B cell (primary cell): ENCODE data around the gene ATF6B. TPM values are rescaled to one million over a fixed set of nuclear protein-coding genes. Genes with fewer than 3 reads are reported as not detected.

ENCODE experiments used
- ATAC-seq: fragments of 200-7000 bp; cut with Tn5 transposase; one replicate; pipeline ENCODE4 v1.10.0; 2021; ENCODE audit warnings: low read depth, mild to moderate bottlenecking, moderate number of reproducible peaks, moderate library complexity
- CTCF ChIA-PET: fragments of 350-600 bp; sonication (Branson Sonifier 250); formaldehyde crosslinking; loops from one replicate; lab custom pipeline; 2021; ENCODE audit warnings: antibody characterized with exemption, inconsistent platforms; lab: Charles Lee
- POLR2A ChIA-PET: fragments of 350-600 bp; sonication (Branson Sonifier 250); formaldehyde crosslinking; loops from one replicate; lab custom pipeline; 2021; ENCODE audit warnings: antibody characterized with exemption; lab: Charles Lee
- DNase-seq: peaks from one replicate; pipeline ENCODE4 v3.0.0; 2013
- H2AFZ ChIP-seq: 2 replicates; pipeline ENCODE4 v1.6.1; 2012; ENCODE audit warnings: mild to moderate bottlenecking, low read depth, low read length; ENCODE audit not compliant: insufficient read depth, poor library complexity, severe bottlenecking
- H3K27ac ChIP-seq, 2 donors: 1 replicate in 1 of 2; 2 replicates in 1 of 2; pipeline ENCODE4 v1.5.1; 2012 to 2013; ENCODE audit warnings: low read length in 2 of 2, mild to moderate bottlenecking in 2 of 2, moderate library complexity in 1 of 2
- H3K27me3 ChIP-seq, 4 experiments: fragments of 200-600 bp in 1 of 4; sonication (generic) in 1 of 4; replicated peaks in 1 of 4; 1 replicate in 2 of 4; 2 replicates in 2 of 4; pipeline versions ENCODE4 v1.6.1 to v1.7.0; 2013 to 2016; ENCODE audit warnings: low read length in 3 of 4, mild to moderate bottlenecking in 2 of 4, mixed read lengths in 1 of 4, moderate library complexity in 1 of 4; ENCODE audit not compliant: insufficient read depth in 4 of 4, control insufficient read depth in 3 of 4; ENCODE audit errors: control extremely low read depth in 1 of 4
- H3K36me3 ChIP-seq, 2 experiments: replicated peaks in 1 of 2; 1 replicate in 1 of 2; 2 replicates in 1 of 2; pipeline versions ENCODE4 v1.6.1 to v1.7.1; 2013; ENCODE audit warnings: low read length in 1 of 2; ENCODE audit not compliant: insufficient read depth in 2 of 2, control insufficient read depth in 1 of 2; ENCODE audit errors: control extremely low read depth in 1 of 2, extremely low read depth in 1 of 2
- H3K4me1 ChIP-seq, 2 donors: fragments of 200-600 bp in 1 of 2; sonication (generic) in 1 of 2; 1 replicate in 1 of 2; 2 replicates in 1 of 2; pipeline versions ENCODE4 v1.5.1 to v1.6.1; 2013 to 2017; ENCODE audit warnings: low read length in 2 of 2; ENCODE audit not compliant: control insufficient read depth in 2 of 2, insufficient read depth in 2 of 2
- H3K4me2 ChIP-seq: replicated peaks from 2 replicates; pipeline ENCODE3; 2012; ENCODE audit warnings: mild to moderate bottlenecking, low read depth, low read length; ENCODE audit not compliant: poor library complexity, severe bottlenecking
- H3K4me3 ChIP-seq, 5 experiments: fragments of 200-600 bp in 1 of 5; sonication (generic) in 1 of 5; 1 replicate in 3 of 5; 2 replicates in 2 of 5; pipeline versions ENCODE4 v1.5.1 to v1.7.0; 2011 to 2016; ENCODE audit warnings: low read length in 4 of 5, mild to moderate bottlenecking in 4 of 5, low read depth in 2 of 5, control low read depth in 1 of 5, moderate library complexity in 1 of 5; ENCODE audit not compliant: insufficient read depth in 1 of 5; ENCODE audit errors: control extremely low read depth in 1 of 5, extremely low read depth in 1 of 5
- H3K79me2 ChIP-seq: fragments of 200-600 bp; sonication (generic); one replicate; pipeline ENCODE4 v1.6.0; 2016; ENCODE audit warnings: low read length; ENCODE audit not compliant: control insufficient read depth, insufficient read depth
- H3K9ac ChIP-seq: fragments of 200-600 bp; sonication (generic); 2 replicates; pipeline ENCODE4 v1.6.1; 2017; ENCODE audit warnings: mild to moderate bottlenecking, low read length, moderate library complexity
- H3K9me3 ChIP-seq, 3 donors: one replicate each; pipeline versions ENCODE4 v1.6.1 to v1.7.1; 2013; ENCODE audit warnings: low read length in 2 of 3; ENCODE audit not compliant: control insufficient read depth in 2 of 3, insufficient read depth in 1 of 3; ENCODE audit errors: control extremely low read depth in 1 of 3
- H4K20me1 ChIP-seq: 2 replicates; pipeline ENCODE4 v1.6.0; 2012; ENCODE audit warnings: mild to moderate bottlenecking, low read length; ENCODE audit not compliant: insufficient read depth, control insufficient read depth, poor library complexity, severe bottlenecking
- H3K27ac Mint-ChIP-seq: one replicate; pipeline ENCODE4 v1.8.0; 2021; ENCODE audit warnings: mixed read lengths
- H3K27me3 Mint-ChIP-seq: one replicate; pipeline ENCODE4 v1.8.0; 2021; ENCODE audit warnings: mixed read lengths
- H3K4me1 Mint-ChIP-seq: one replicate; pipeline ENCODE4 v1.8.0; 2021; ENCODE audit warnings: mixed read lengths
- H3K4me3 Mint-ChIP-seq: one replicate; pipeline ENCODE4 v1.8.0; 2021; ENCODE audit warnings: mixed read lengths
- H3K9me3 Mint-ChIP-seq: one replicate; pipeline ENCODE4 v1.8.0; 2022; ENCODE audit warnings: mixed read lengths; ENCODE audit not compliant: insufficient read depth
- CTCF ChIP-seq: fragments of 200-600 bp; IDR thresholded peaks from one replicate; pipeline ENCODE4 v1.8.0; 2022; ENCODE audit warnings: antibody characterized with exemption, mild to moderate bottlenecking
- EZH2 ChIP-seq: IDR thresholded peaks from 2 replicates; pipeline ENCODE4 v1.6.1; 2012; ENCODE audit warnings: borderline replicate concordance, low read depth, mild to moderate bottlenecking, moderate library complexity, low read length; ENCODE audit not compliant: insufficient read depth, poor library complexity, severe bottlenecking
- WGBS: methylation state at CpG from one replicate; pipeline ENCODE4 v1.1.5; 2013; ENCODE audit warnings: missing lambda C conversion rate; ENCODE audit not compliant: insufficient coverage; 5-methylcytosine and 5-hydroxymethylcytosine counted together
- intact Hi-C: fragments of 100-400 bp; cut with micrococcal nuclease; formaldehyde crosslinking; loops from one replicate; pipeline ENCODE4 v1.10.0; 2022
- polyA plus RNA-seq: library from polyadenylated mRNA; depleted of rRNA; stranded (reverse); fragments of >200 nt; gene quantifications from 2 replicates; pipeline ENCODE4 v1.2.3, GENCODE V29; 2012
- total RNA-seq, 2 donors: library from RNA; stranded (reverse); fragments of 120-200 nt in 1 of 2; gene quantifications; 1 replicate in 1 of 2; 2 replicates in 1 of 2; pipeline versions ENCODE4 v1.2.3 to v1.2.4, GENCODE V29; 2013 to 2022

Gene ATF6B
- total and polyA plus RNA-seq, 2 donors (not counting 1 experiment from before 2014, with no cell fraction given): 180 to 201 TPM

GRCh38 chr6:32147401-32148132, 19.5 kb upstream of the ATF6B start:
- Histone ChIP-seq H3K9me3 (peaks cover 0 to 16% (median 3%) of the 10 kb centered on the region in 3 donors), H3K9ac (no peak overlapping the region), H3K79me2 (no peaks in the 10 kb centered on the region), H3K27ac (no peak overlapping the region), H3K27me3 (peaks cover 0 to 50% (median 27%) of the 10 kb centered on the region in 4 experiments), H2AFZ (no peak overlapping the region), H3K4me1 (peaks cover 15 to 22% of the 10 kb centered on the region in 2 donors), H3K4me2 (no peak overlapping the region), H3K4me3 (no peak overlapping the region), H4K20me1 (no peaks in the 10 kb centered on the region), H3K36me3 (no peaks in the 10 kb centered on the region)
- TF ChIP-seq CTCF (no peak), EZH2 (no peak)
- intact Hi-C loops: no loop called here
- H3K4me1 Mint-ChIP-seq: peaks cover 30% of the 10 kb centered on the region
- no peak overlapping the region for H3K27ac Mint-ChIP-seq
- H3K27me3 Mint-ChIP-seq: peaks cover 57% of the 10 kb centered on the region
- no peak overlapping the region for H3K4me3 Mint-ChIP-seq
- POLR2A ChIA-PET: no interaction called here
- ATAC-seq: no peak
- WGBS: 100% methylated on average over 2 of the region's 4 CpGs
- CTCF ChIA-PET: no interaction called here
- H3K9me3 Mint-ChIP-seq: no peaks in the 10 kb centered on the region
- DNase-seq: no peak

GRCh38 chr6:32146687-32147086, 18.6 kb upstream of the ATF6B start:
- intact Hi-C loops: no loop called here
- Histone ChIP-seq H3K9me3 (peaks cover 0 to 16% (median 3%) of the 10 kb centered on the region in 3 donors), H4K20me1 (no peaks in the 10 kb centered on the region), H3K9ac (no peak overlapping the region), H3K4me1 (peaks cover 15 to 20% of the 10 kb centered on the region in 2 donors), H2AFZ (no peak overlapping the region), H3K36me3 (no peaks in the 10 kb centered on the region), H3K4me3 (no peak overlapping the region), H3K79me2 (no peaks in the 10 kb centered on the region), H3K27ac (no peak overlapping the region), H3K4me2 (no peak overlapping the region), H3K27me3 (peaks cover 0 to 43% (median 28%) of the 10 kb centered on the region in 4 experiments)
- WGBS: 73% methylated on average over 4 of the region's 4 CpGs
- ChIA-PET POLR2A (no interaction called here), CTCF (no interaction called here)
- no peak for DNase-seq
- peaks cover 26% of the 10 kb centered on the region for H3K4me1 Mint-ChIP-seq
- no peaks in the 10 kb centered on the region for H3K9me3 Mint-ChIP-seq
- ATAC-seq: no peak
- TF ChIP-seq CTCF (no peak), EZH2 (no peak)
- peaks cover 55% of the 10 kb centered on the region for H3K27me3 Mint-ChIP-seq
- H3K4me3 Mint-ChIP-seq: no peak overlapping the region
- H3K27ac Mint-ChIP-seq: no peak overlapping the region
